Vagina (tissue), 2 donors: ENCODE data around the gene FLNB.

Experiments used
- CTCF ChIP-seq, 3 experiments: fragments of 450-650 bp in 2 of 3; fragments of 200-600 bp in 1 of 3; sonication (generic) in 1 of 3; IDR thresholded peaks; one replicate each; pipeline ENCODE4 v1.5.1; 2017 to 2019; ENCODE audit warnings: antibody characterized with exemption in 3 of 3, mild to moderate bottlenecking in 2 of 3, moderate library complexity in 2 of 3
- POLR2A ChIP-seq, 2 donors: fragments of 450-650 bp; IDR thresholded peaks; one replicate each; pipeline ENCODE4 v1.6.1; 2017; ENCODE audit warnings: antibody characterized with exemption in 2 of 2, mild to moderate bottlenecking in 2 of 2, moderate library complexity in 2 of 2

GRCh38 chr3:58068122-58068809 lies 60.0 kb downstream of the FLNB start:
- TF ChIP-seq CTCF (IDR thresholded peaks at IDR 0.05), result no peak
- TF ChIP-seq POLR2A (IDR thresholded peaks at IDR 0.05), result no peak
